ENCODE data around the gene MAD2L2.
"Not testable (repeated sequence)": the region's sequence is repeated elsewhere in the genome, so short reads cannot be mapped to it uniquely, and the experiment has no call there.

MAD2L2 gene

GRCh38 chr1:11652203-11652780 lies 28.7 kb downstream of the MAD2L2 start:
- DNase-seq, result no peak

DNA sequence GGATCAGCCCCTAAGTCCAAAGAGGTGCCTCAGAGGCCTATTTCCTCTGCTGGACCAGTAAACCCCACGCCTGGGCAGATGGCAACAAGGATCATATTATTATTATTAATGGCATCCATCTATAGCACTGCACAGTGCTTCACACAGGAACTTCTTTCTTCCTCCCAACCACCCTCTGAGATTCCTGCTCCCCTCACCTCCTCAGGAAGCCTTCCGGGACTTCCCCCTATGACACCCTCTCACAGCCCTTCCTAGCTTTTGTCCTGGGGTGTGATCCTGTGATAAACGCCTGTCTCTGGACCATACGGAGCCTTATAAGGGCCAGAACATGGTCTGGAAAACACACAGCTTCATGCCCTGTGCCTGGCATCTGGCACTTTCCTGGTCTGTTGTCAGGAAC lies 29.9 kb downstream of the MAD2L2 start:
- no peak for DNase-seq

DNA sequence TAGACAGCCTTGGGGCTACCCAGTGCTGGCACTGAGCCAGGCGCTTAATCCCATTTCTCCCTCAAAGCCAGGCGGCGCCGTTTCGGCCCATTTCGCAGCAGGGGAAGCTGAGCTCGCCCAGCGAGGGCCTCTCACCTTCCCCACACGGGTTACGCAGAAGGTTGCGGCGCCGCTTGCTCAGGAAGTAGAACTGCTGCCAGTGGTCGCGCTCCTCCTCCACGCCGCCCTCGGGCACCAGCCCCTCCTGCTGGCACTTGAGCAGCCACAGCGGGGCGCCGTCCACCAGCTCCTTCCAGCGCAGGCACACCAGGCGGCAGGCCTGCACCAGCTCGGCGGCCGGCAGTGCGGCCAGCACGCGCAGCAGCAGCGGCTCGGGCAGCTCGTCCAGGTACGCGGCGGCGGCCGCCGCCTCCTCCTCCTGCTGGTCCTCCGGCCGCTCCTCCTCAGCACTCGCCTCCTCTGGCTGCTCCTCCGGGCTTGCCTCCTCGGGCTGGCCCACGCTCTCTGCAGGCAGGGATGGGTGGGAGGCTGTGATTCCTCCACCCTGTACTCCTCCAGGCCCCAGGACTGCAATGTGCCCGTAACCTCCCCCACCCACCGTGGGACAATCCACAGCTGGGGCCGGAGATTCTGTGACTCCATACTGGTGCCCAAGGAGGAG lies 30.5 kb downstream of the MAD2L2 start:
- DNase-seq, result peak; percentile 74

DNA sequence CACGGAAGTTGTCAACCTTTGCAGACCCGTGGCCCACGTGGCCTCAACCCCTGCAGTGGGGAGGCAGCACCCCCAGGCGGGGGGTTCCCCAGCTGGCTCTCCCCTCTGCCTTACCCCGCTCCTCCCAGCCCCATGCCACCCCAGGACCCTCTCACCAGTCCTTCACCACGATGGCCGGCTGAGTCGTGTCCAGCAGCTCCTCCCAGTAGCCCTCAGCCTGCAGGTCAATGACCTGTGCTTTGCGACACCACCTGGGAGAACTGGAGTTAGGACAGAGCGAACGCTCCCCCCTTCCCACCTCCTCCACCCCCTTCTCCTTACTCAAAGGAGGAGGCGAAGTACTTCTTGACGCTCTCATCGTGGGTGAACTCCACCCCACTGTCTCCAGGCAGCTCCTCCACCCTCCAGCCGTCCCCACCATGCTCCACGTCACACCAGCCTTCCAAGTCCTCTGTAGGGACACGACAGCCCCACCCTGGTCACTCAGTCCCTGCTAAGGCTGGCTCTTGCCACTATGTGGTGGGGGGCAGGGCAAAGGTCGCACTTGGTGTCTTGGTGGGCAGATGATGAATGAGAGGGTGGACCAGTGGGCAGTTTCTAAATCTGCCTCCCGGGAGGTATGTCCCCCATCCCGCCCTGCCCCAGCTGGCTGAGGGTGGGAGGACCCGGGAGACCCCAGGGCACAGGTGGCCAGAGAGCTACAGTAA lies 31.2 kb downstream of the MAD2L2 start:
- DNase-seq, result no peak

GRCh38 chr1:11649237-11649623 lies 31.7 kb downstream of the MAD2L2 start:
- DNase-seq, result no peak

- DNase-seq, result no peak
These were observed 32.2 kb downstream of the MAD2L2 start for GRCh38 chr1:11648732-11649158.

GRCh38 chr1:11648039-11648438 lies 32.9 kb downstream of the MAD2L2 start:
- DNase-seq, result no peak

DNA sequence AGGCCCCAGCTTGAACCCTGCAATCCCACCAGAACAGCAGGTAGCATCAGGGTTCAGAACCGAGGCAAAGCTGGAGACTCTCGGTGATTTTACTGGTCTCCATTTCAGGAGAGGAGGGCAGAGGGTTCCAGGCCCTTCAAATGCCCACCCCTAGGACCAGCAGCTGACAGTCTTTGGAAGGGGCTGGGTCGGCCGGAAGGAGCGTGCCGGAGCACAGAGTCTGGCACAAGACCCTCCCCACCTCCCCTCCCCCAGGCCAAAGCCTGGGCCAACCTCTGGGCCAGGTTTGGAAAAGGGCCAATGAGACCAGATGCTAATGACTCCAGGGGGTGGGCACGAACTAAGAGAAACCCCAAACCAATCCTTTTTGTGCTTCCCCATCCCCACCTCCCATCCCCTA lies 33.6 kb downstream of the MAD2L2 start:
- no peak for DNase-seq

DNA sequence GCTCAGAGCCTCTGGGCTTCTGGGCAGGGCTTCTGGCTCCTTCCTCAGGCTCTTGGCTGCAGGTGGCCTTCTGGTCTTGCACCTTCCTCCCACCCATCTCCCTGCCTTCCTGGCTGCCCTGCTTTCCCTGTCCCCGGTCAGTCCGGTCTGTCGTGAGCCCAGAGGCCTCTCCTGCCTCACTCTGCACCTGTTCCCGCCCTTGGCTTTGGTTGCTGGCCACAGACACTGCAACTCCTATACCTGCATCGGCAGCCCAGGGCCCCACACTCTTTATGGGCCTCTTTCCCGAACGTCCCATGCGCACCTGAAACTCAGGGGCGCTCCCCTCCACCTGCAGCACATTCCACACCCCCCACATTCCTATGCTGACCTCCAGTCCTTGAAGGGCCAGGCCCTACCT lies 34.6 kb downstream of the MAD2L2 start:
- no peak for DNase-seq

- peak; percentile 32 for DNase-seq
These were observed 35.2 kb downstream of the MAD2L2 start for GRCh38 chr1:11645670-11646265.

- DNase-seq, result no peak
These were observed 35.7 kb downstream of the MAD2L2 start for GRCh38 chr1:11645270-11645669.

DNA sequence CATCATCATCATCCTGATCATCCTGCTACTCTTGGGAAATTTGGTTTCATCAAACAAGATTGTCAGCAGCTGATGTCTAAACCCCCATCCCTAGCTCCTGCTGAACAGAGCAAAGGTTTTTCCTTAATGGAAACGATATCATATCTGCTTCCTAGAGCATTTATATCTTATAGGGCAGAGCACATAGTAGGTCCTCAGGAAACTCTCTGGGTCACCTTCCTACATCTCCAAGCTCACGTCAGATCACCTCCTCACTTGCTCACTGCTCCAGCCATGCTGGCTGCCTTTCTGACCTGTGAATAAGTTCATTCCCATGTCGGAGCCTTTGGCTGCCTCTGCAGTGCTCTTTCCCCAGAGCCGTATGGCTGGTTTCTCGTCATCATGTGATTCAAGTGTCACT lies 37.2 kb downstream of the MAD2L2 start:
- no peak for DNase-seq

DNA sequence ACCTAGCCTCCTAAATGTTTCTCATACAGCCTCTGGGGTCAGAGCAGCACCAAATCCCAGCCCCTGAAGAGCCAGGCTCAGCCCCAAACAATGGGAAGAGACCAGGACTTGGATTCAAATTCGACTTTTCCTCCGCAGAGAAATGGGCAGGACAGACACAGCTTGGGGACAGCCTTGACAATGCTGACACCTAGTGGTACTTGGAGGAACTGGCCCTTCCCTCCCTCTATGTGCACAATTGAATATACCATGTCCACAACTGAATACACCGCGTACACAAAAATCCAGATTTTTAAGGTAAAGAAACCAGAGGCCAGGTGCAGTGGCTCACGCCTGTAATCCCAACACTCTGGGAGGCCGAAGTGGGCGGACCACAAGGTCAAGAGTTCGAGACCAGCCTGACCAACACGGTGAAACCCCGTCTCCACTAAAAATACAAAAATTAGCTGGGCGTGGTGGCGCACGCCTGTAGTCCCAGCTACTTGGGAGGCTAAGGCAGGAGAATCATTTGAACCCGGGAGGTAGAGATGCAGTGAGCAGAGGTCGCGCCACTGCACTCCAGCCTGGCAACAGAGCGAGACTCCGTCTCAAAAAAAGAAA lies 38.4 kb downstream of the MAD2L2 start:
- not testable (repeated sequence) for DNase-seq

GRCh38 chr1:11641776-11642305 lies 39.1 kb downstream of the MAD2L2 start:
- DNase-seq, result no peak

GRCh38 chr1:11640944-11641343 lies 40.0 kb downstream of the MAD2L2 start:
- no peak for DNase-seq

- no peak for DNase-seq
These were observed 40.8 kb downstream of the MAD2L2 start for GRCh38 chr1:11640101-11640500.

- no peak for DNase-seq
These were observed 41.6 kb downstream of the MAD2L2 start for GRCh38 chr1:11639372-11639771.

GRCh38 chr1:11638121-11638520 lies 42.8 kb downstream of the MAD2L2 start:
- DNase-seq, result no peak

- DNase-seq, result no peak
These were observed 46.4 kb downstream of the MAD2L2 start for GRCh38 chr1:11634365-11635192.

DNA sequence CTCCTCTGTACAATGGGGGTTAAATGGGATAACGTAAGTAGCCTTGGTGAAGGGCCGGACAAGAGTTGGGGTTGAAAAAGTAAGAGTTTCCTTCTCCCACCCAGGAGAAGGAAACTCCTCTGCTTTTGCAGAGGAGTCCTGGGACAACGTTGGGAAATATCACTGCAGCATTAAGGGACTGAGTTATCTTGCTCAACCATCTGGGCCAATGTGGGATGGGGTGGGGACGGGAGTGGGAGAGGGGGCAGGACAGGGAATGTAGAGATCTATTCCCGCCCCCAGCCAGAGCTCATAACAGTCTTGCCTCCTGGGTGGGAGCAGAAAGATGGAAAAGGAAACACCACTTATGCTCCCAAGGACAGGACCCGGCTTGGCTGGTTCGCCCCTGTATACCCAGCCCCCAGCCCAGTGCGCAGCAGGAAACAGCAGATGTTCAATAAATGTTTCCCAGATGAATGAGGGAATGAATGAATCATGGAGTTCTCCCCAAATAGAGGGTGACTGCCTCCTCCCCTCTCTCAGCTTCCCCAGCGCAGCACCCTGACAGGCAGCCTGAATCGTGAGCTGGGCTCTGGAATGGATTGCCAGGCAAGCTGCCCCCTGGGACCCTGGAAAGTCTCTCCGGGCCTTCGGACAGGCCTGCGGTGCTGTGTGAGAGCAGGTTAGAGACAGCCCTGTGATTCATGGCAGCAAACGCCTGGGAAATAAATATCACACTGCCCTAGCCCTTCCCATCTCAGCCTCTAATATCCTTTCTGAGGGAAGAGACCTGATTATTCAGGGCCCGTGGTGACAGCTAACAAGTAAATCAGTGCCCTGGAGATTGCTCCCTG lies 51.5 kb downstream of the MAD2L2 start:
- DNase-seq, result peak; percentile 42

GRCh38 chr1:11628767-11629166 lies 52.2 kb downstream of the MAD2L2 start:
- no peak for DNase-seq
